H9 (cell line): ENCODE measurements around the gene CLCNKA. TPM values are rescaled to one million over a fixed set of nuclear protein-coding genes. Genes with fewer than 3 reads are reported as not detected.

Experiments
- DNase-seq: peaks from one replicate; pipeline ENCODE4 v3.0.0-alpha.2; 2017
- H2AFZ ChIP-seq: one replicate; pipeline ENCODE4 v1.6.1; 2013; ENCODE audit warnings: mild to moderate bottlenecking, low read length, control low read depth, moderate library complexity
- H2AK5ac ChIP-seq: 2 replicates; pipeline ENCODE4 v1.6.1; 2013; ENCODE audit warnings: low read length, control low read depth, mixed read lengths; ENCODE audit not compliant: insufficient read length
- H2BK120ac ChIP-seq: one replicate; pipeline ENCODE4 v1.6.1; 2013; ENCODE audit warnings: low read depth, mild to moderate bottlenecking, low read length, control low read depth, inconsistent platforms; ENCODE audit not compliant: poor library complexity, severe bottlenecking
- H2BK12ac ChIP-seq: 2 replicates; pipeline ENCODE4 v1.6.1; 2013; ENCODE audit warnings: low read length, control low read depth, mixed read lengths, low read depth; ENCODE audit not compliant: insufficient read length
- H2BK15ac ChIP-seq: 2 replicates; pipeline ENCODE4 v1.6.1; 2013; ENCODE audit warnings: low read depth, low read length, control low read depth
- H2BK20ac ChIP-seq: one replicate; pipeline ENCODE4 v1.6.1; 2013; ENCODE audit warnings: low read depth, mild to moderate bottlenecking, low read length, control low read depth, inconsistent platforms; ENCODE audit not compliant: poor library complexity, severe bottlenecking
- H2BK5ac ChIP-seq: 2 replicates; pipeline ENCODE4 v1.6.1; 2013; ENCODE audit warnings: low read length, control low read depth, mixed read lengths; ENCODE audit not compliant: insufficient read length
- H3K14ac ChIP-seq: 2 replicates; pipeline ENCODE4 v1.6.1; 2013; ENCODE audit warnings: low read length, control low read depth; ENCODE audit not compliant: insufficient read depth
- H3K18ac ChIP-seq: 2 replicates; pipeline ENCODE4 v1.6.1; 2013; ENCODE audit warnings: low read depth, mild to moderate bottlenecking, mixed read lengths, low read length, control low read depth; ENCODE audit not compliant: insufficient read length
- H3K23ac ChIP-seq: 2 replicates; pipeline ENCODE4 v1.6.1; 2013; ENCODE audit warnings: low read length, control low read depth, mixed read lengths, low read depth; ENCODE audit not compliant: insufficient read length
- H3K23me2 ChIP-seq: 2 replicates; pipeline ENCODE4 v1.6.1; 2013; ENCODE audit warnings: low read depth, mild to moderate bottlenecking, mixed read lengths, low read length, control low read depth; ENCODE audit not compliant: insufficient read length, poor library complexity, severe bottlenecking
- H3K27ac ChIP-seq: 2 replicates; pipeline ENCODE4 v1.5.1; 2013; ENCODE audit warnings: low read length, control low read depth, mixed read lengths, low read depth; ENCODE audit not compliant: insufficient read length
- H3K27me3 ChIP-seq: 2 replicates; pipeline ENCODE4 v1.6.1; 2013; ENCODE audit warnings: low read length, control low read depth, inconsistent platforms; ENCODE audit not compliant: insufficient read depth
- H3K4ac ChIP-seq: 2 replicates; pipeline ENCODE4 v1.6.1; 2013; ENCODE audit warnings: low read depth, mild to moderate bottlenecking, control low read depth, inconsistent platforms, low read length, moderate library complexity
- H3K4me1 ChIP-seq: 2 replicates; pipeline ENCODE4 v1.6.1; 2013; ENCODE audit warnings: low read length, control low read depth, inconsistent platforms; ENCODE audit not compliant: insufficient read depth
- H3K4me2 ChIP-seq: 2 replicates; pipeline ENCODE4 v1.6.1; 2013; ENCODE audit warnings: low read length, control low read depth, mixed read lengths; ENCODE audit not compliant: insufficient read length, insufficient read depth
- H3K56ac ChIP-seq: 2 replicates; pipeline ENCODE4 v1.6.1; 2013; ENCODE audit warnings: low read depth, mild to moderate bottlenecking, mixed read lengths, low read length, control low read depth; ENCODE audit not compliant: insufficient read length
- H3K79me1 ChIP-seq: 2 replicates; pipeline ENCODE4 v1.6.1; 2013; ENCODE audit warnings: low read depth, mild to moderate bottlenecking, moderate library complexity, low read length, control low read depth, inconsistent platforms; ENCODE audit not compliant: insufficient read depth, poor library complexity, severe bottlenecking
- H3K79me2 ChIP-seq: 2 replicates; pipeline ENCODE4 v1.6.1; 2013; ENCODE audit warnings: low read length, control low read depth, inconsistent platforms; ENCODE audit not compliant: insufficient read depth
- H3K9ac ChIP-seq: 2 replicates; pipeline ENCODE4 v1.6.1; 2013; ENCODE audit warnings: low read length, control low read depth, mixed read lengths; ENCODE audit not compliant: insufficient read length; ENCODE audit errors: extremely low read depth
- H3K9me3 ChIP-seq: one replicate; pipeline ENCODE4 v1.6.1; 2013; ENCODE audit warnings: low read depth, low read length, inconsistent platforms; ENCODE audit not compliant: control insufficient read depth
- H3T11ph ChIP-seq: one replicate; pipeline ENCODE4 v1.6.1; 2013; ENCODE audit warnings: mild to moderate bottlenecking, low read length, control low read depth, inconsistent platforms
- H4K20me1 ChIP-seq: one replicate; pipeline ENCODE4 v1.6.1; 2013; ENCODE audit not compliant: control insufficient read depth, insufficient read length, insufficient read depth
- H4K5ac ChIP-seq: 2 replicates; pipeline ENCODE4 v1.6.1; 2013; ENCODE audit warnings: low read depth, mild to moderate bottlenecking, mixed read lengths, low read length, control low read depth; ENCODE audit not compliant: insufficient read length
- H4K8ac ChIP-seq: replicated peaks from 2 replicates; pipeline ENCODE4 v1.6.1; 2013; ENCODE audit warnings: low read length, control low read depth, mixed read lengths, low read depth; ENCODE audit not compliant: insufficient read length
- H4K91ac ChIP-seq: 2 replicates; pipeline ENCODE4 v1.6.1; 2013; ENCODE audit warnings: low read depth, mild to moderate bottlenecking, moderate library complexity, mixed read lengths, low read length, control low read depth; ENCODE audit not compliant: insufficient read length
- H3K27ac Mint-ChIP-seq, 3 experiments: 2 replicates in 2 of 3; 3 replicates in 1 of 3; pipeline ENCODE4 v1.8.0; 2020 to 2021; ENCODE audit warnings: mixed read lengths in 3 of 3, mild to moderate bottlenecking in 1 of 3, moderate library complexity in 1 of 3
- H3K27me3 Mint-ChIP-seq: 2 replicates; pipeline ENCODE4 v1.8.0; 2021; ENCODE audit warnings: low read depth, mild to moderate bottlenecking, moderate library complexity, mixed read lengths
- H3K36me3 Mint-ChIP-seq, 3 experiments: 2 replicates in 2 of 3; 3 replicates in 1 of 3; pipeline ENCODE4 v1.8.0; 2020 to 2021; ENCODE audit warnings: low read depth in 3 of 3, mixed read lengths in 3 of 3; ENCODE audit not compliant: insufficient read depth in 1 of 3
- H3K4me1 Mint-ChIP-seq, 2 experiments: 2 replicates each; pipeline ENCODE4 v1.8.0; 2020; ENCODE audit warnings: mixed read lengths in 2 of 2
- H3K4me3 Mint-ChIP-seq, 2 experiments: 2 replicates in 1 of 2; 3 replicates in 1 of 2; pipeline ENCODE4 v1.8.0; 2020 to 2021; ENCODE audit warnings: mild to moderate bottlenecking in 2 of 2, mixed read lengths in 2 of 2, moderate library complexity in 1 of 2
- H3K9me3 Mint-ChIP-seq, 2 experiments: 2 replicates in 1 of 2; 3 replicates in 1 of 2; pipeline ENCODE4 v1.8.0; 2020; ENCODE audit warnings: mild to moderate bottlenecking in 2 of 2, mixed read lengths in 2 of 2, moderate library complexity in 1 of 2
- WGBS: extraction: QIAGEN DNeasy Blood & Tissue Kit; methylation state at CpG from one replicate; pipeline ENCODE4 v1.1.7; 2013; ENCODE audit warnings: missing lambda C conversion rate, low lambda C conversion rate, mixed read lengths; ENCODE audit not compliant: insufficient read length; ENCODE audit errors: extremely low coverage; 5-methylcytosine and 5-hydroxymethylcytosine counted together
- total RNA-seq: library from RNA; stranded (reverse); gene quantifications from 2 replicates; pipeline ENCODE4 v1.2.1, GENCODE V29; 2021
- TF ChIP-seq, protein P1 (sequence below): fragments of 200-600 bp; sonication (generic); conservative IDR thresholded peaks from 3 replicates; pipeline ENCODE4 v1.8.0; 2021; ENCODE audit warnings: antibody characterized with exemption, mild to moderate bottlenecking

Gene CLCNKA
- total RNA-seq, 1 experiment from 2014 or later = 0.98 TPM

DNA sequence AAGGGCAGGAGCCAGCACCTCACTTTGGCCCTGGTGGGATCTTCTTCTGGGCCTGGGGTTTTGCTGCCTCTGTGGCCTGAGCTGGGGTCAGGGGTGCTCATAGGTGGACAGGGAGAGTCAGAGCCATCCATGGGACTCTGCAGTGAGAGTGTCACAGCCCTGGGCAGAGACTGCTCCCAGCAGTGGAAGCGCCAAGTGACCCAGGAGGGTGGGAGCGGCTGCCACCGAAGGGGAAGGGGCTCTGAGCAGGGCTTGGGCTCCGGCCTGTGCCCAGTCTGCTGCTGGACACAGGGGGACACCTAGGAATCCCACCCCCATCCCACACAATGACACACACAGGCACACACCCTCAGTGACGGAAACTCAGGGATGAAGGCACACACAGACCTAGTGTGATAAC, 22.1 kb downstream of the CLCNKA start:
- no peak overlapping the region for H3K18ac ChIP-seq
- no peak overlapping the region for H4K91ac ChIP-seq
- no peak overlapping the region for H3K27ac ChIP-seq
- Mint-ChIP-seq H3K27me3 (peaks cover 31% of the 10 kb centered on the region), H3K27ac (no peak overlapping the region), H3K4me1 (peaks cover 0 to 12% of the 10 kb centered on the region in 2 experiments; a peak in 2 of 4 replicates), H3K9me3 (no peaks in the 10 kb centered on the region), H3K36me3 (no peaks in the 10 kb centered on the region), H3K4me3 (no peak overlapping the region)
- H3K23me2 ChIP-seq = no peaks in the 10 kb centered on the region
- no peak overlapping the region for H3K4me2 ChIP-seq
- no peak overlapping the region for H2BK20ac ChIP-seq
- no peak overlapping the region for H2AK5ac ChIP-seq
- H2BK15ac ChIP-seq = no peak overlapping the region
- H4K8ac ChIP-seq = no peak overlapping the region
- H3K27me3 ChIP-seq = no peaks in the 10 kb centered on the region
- no peak overlapping the region for H2BK120ac ChIP-seq
- TF ChIP-seq, protein P1, sequence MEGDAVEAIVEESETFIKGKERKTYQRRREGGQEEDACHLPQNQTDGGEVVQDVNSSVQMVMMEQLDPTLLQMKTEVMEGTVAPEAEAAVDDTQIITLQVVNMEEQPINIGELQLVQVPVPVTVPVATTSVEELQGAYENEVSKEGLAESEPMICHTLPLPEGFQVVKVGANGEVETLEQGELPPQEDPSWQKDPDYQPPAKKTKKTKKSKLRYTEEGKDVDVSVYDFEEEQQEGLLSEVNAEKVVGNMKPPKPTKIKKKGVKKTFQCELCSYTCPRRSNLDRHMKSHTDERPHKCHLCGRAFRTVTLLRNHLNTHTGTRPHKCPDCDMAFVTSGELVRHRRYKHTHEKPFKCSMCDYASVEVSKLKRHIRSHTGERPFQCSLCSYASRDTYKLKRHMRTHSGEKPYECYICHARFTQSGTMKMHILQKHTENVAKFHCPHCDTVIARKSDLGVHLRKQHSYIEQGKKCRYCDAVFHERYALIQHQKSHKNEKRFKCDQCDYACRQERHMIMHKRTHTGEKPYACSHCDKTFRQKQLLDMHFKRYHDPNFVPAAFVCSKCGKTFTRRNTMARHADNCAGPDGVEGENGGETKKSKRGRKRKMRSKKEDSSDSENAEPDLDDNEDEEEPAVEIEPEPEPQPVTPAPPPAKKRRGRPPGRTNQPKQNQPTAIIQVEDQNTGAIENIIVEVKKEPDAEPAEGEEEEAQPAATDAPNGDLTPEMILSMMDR = no peak
- H3K4ac ChIP-seq = no peak overlapping the region
- H3K23ac ChIP-seq = no peak overlapping the region
- no peak overlapping the region for H2BK12ac ChIP-seq
- H3K56ac ChIP-seq = no peak overlapping the region
- no peaks in the 10 kb centered on the region for H3K79me2 ChIP-seq
- no peak overlapping the region for H3K9ac ChIP-seq
- H4K5ac ChIP-seq = no peak overlapping the region
- no peaks in the 10 kb centered on the region for H3K79me1 ChIP-seq
- no peaks in the 10 kb centered on the region for H3K4me1 ChIP-seq
- H4K20me1 ChIP-seq = no peaks in the 10 kb centered on the region
- H2AFZ ChIP-seq = no peak overlapping the region
- H3T11ph ChIP-seq = no peak overlapping the region
- H3K14ac ChIP-seq = no peak overlapping the region
- H3K9me3 ChIP-seq = no peaks in the 10 kb centered on the region
- DNase-seq = no peak
- H2BK5ac ChIP-seq = no peak overlapping the region
- WGBS = no CpG with 5 or more reads among the region's 5 CpGs
